ENCODE measurements around the gene HTR3C. TPM values are rescaled to one million over a fixed set of nuclear protein-coding genes. Genes with fewer than 3 reads are reported as not detected.
A peak's percentile ranks its signal among the peaks of the same experiment; 100 is the strongest.

The HTR3C gene
- total RNA-seq, 1 experiment from 2014 or later = not detected

DNA sequence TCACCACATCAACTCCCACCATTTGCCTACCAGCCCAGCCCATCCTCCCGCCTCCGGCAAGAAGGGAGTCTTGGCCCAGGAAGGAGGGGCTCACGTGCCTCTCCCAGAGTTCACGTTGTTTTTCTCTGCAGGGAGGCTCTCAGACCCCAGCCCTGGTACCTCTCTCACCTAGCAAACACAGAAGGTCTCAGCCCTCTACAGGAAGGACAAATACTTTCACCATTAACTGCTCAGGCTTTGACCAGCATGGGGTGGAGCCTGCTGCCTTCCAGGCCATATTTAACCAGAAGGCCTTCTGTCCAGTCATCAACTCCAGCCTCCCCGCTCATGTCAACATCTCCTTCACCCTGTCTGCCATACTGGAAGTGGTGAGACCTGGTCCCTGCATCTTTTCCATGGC, 25.0 kb downstream of the HTR3C start:
- Histone ChIP-seq H3K4me1 (ENCODE audit: control insufficient read depth in 1 of 2, insufficient read depth in 2 of 2, low read length in 2 of 2) (no peaks in the 10 kb centered on the region), H3K27ac (ENCODE audit: low read depth, low read length) (no peak overlapping the region), H3K9me3 (ENCODE audit: control insufficient read depth in 1 of 2, insufficient read depth in 1 of 2, low read depth in 1 of 2, low read length in 2 of 2) (no peaks in the 10 kb centered on the region), H3K27me3 (ENCODE audit: insufficient read depth, low read length) (no peaks in the 10 kb centered on the region), H3K4me3 (replicated peaks in 1 of 2; ENCODE audit: low read depth in 1 of 2, low read length in 2 of 2) (no peak overlapping the region), H3K79me2 (ENCODE audit: insufficient read depth, low read length) (no peaks in the 10 kb centered on the region), H3K4me2 (ENCODE audit: low read length) (no peak overlapping the region), H3K9me2 (ENCODE audit: insufficient read depth) (no peaks in the 10 kb centered on the region), H3K9ac (ENCODE audit: low read length) (no peak overlapping the region), H3K36me3 (ENCODE audit: control insufficient read depth in 1 of 2, insufficient read depth in 2 of 2, low read length in 2 of 2) (no peaks in the 10 kb centered on the region), H2AFZ (ENCODE audit: low read depth, low read length, poor library complexity, severe bottlenecking) (no peak overlapping the region), H4K20me1 (ENCODE audit: insufficient read depth) (no peaks in the 10 kb centered on the region)
- no peak for DNase-seq (ENCODE audit: low read depth, low spot score)
- BruUV-seq (replicated peaks) = no TSS peak
- ChIA-PET RAD21 (ENCODE audit: low non-redundant PET in 1 of 2, low total read pairs in 2 of 2, uncharacterized antibody in 2 of 2, unreplicated experiment in 2 of 2) (no interaction called here), CTCF (no interaction called here), POLR2A (no interaction called here)
- intact Hi-C loops (cut with micrococcal nuclease) = no loop called here
- ATAC-seq = 0 out of 2 replicates have a peak, but pooled peaks have one; percentile 44
- no peak for TF ChIP-seq ATF3 (IDR thresholded peaks at IDR 0.05)
- TF ChIP-seq ZNF274 (IDR thresholded peaks at IDR 0.05; ENCODE audit: low read depth, low read length) = no peak
- TF ChIP-seq FOSL1 (IDR thresholded peaks at IDR 0.05; ENCODE audit: low read depth) = no peak
- TF ChIP-seq EZH2 (IDR thresholded peaks at IDR 0.05) = no peak
- no peak for TF ChIP-seq POLR2A (IDR thresholded peaks at IDR 0.05; ENCODE audit: borderline replicate concordance, extremely low read depth, insufficient read depth, insufficient read length)
- no peak for TF ChIP-seq JUND (IDR thresholded peaks at IDR 0.05)
- TF ChIP-seq ZFX (IDR thresholded peaks at IDR 0.05) = no peak
- TF ChIP-seq, protein P1, sequence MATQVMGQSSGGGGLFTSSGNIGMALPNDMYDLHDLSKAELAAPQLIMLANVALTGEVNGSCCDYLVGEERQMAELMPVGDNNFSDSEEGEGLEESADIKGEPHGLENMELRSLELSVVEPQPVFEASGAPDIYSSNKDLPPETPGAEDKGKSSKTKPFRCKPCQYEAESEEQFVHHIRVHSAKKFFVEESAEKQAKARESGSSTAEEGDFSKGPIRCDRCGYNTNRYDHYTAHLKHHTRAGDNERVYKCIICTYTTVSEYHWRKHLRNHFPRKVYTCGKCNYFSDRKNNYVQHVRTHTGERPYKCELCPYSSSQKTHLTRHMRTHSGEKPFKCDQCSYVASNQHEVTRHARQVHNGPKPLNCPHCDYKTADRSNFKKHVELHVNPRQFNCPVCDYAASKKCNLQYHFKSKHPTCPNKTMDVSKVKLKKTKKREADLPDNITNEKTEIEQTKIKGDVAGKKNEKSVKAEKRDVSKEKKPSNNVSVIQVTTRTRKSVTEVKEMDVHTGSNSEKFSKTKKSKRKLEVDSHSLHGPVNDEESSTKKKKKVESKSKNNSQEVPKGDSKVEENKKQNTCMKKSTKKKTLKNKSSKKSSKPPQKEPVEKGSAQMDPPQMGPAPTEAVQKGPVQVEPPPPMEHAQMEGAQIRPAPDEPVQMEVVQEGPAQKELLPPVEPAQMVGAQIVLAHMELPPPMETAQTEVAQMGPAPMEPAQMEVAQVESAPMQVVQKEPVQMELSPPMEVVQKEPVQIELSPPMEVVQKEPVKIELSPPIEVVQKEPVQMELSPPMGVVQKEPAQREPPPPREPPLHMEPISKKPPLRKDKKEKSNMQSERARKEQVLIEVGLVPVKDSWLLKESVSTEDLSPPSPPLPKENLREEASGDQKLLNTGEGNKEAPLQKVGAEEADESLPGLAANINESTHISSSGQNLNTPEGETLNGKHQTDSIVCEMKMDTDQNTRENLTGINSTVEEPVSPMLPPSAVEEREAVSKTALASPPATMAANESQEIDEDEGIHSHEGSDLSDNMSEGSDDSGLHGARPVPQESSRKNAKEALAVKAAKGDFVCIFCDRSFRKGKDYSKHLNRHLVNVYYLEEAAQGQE (IDR thresholded peaks at IDR 0.05; ENCODE audit: low read depth) = no peak
- no peak for TF ChIP-seq YY1 (IDR thresholded peaks at IDR 0.05; ENCODE audit: extremely low read depth, insufficient replicate concordance, low read depth, low read length)
- TF ChIP-seq EGR1 (IDR thresholded peaks at IDR 0.05; ENCODE audit: low read depth) = no peak
- no peak for TF ChIP-seq CEBPB (IDR thresholded peaks at IDR 0.05; ENCODE audit: low read depth)
- TF ChIP-seq CBX3 (IDR thresholded peaks at IDR 0.05; ENCODE audit: low read depth) = no peak
- TF ChIP-seq MAX (IDR thresholded peaks at IDR 0.05) = no peak
- TF ChIP-seq SP1 (IDR thresholded peaks at IDR 0.05; ENCODE audit: low read depth) = no peak
- TF ChIP-seq EZH2phosphoT487 (IDR thresholded peaks at IDR 0.05; ENCODE audit: borderline replicate concordance) = no peak
- TF ChIP-seq POLR2AphosphoS5 (IDR thresholded peaks at IDR 0.05; ENCODE audit: low read depth, low read length) = no peak
- TF ChIP-seq, protein P2, sequence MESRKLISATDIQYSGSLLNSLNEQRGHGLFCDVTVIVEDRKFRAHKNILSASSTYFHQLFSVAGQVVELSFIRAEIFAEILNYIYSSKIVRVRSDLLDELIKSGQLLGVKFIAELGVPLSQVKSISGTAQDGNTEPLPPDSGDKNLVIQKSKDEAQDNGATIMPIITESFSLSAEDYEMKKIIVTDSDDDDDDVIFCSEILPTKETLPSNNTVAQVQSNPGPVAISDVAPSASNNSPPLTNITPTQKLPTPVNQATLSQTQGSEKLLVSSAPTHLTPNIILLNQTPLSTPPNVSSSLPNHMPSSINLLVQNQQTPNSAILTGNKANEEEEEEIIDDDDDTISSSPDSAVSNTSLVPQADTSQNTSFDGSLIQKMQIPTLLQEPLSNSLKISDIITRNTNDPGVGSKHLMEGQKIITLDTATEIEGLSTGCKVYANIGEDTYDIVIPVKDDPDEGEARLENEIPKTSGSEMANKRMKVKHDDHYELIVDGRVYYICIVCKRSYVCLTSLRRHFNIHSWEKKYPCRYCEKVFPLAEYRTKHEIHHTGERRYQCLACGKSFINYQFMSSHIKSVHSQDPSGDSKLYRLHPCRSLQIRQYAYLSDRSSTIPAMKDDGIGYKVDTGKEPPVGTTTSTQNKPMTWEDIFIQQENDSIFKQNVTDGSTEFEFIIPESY (IDR thresholded peaks at IDR 0.05; ENCODE audit: extremely low read depth, insufficient replicate concordance, low read length) = no peak
- no peak for TF ChIP-seq SIN3A (IDR thresholded peaks at IDR 0.05; ENCODE audit: low read depth)
- no peak for TF ChIP-seq SRF (IDR thresholded peaks at IDR 0.05; ENCODE audit: low read depth)
